RCC 7860 (cell line): ENCODE data around the gene NDRG4.
A peak's percentile ranks its signal among the peaks of the same experiment; 100 is the strongest.

Source experiments
- DNase-seq: peaks from one replicate; pipeline ENCODE4 v3.0.0-alpha.2; 2015; ENCODE audit warnings: low spot score
- FAIRE-seq: peaks from 2 replicates; lab custom pipeline; 2012; peaks lifted over from hg19 to GRCh38; lab: Jason Lieb, UNC

NDRG4 gene, protein sequence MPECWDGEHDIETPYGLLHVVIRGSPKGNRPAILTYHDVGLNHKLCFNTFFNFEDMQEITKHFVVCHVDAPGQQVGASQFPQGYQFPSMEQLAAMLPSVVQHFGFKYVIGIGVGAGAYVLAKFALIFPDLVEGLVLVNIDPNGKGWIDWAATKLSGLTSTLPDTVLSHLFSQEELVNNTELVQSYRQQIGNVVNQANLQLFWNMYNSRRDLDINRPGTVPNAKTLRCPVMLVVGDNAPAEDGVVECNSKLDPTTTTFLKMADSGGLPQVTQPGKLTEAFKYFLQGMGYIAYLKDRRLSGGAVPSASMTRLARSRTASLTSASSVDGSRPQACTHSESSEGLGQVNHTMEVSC

DNA sequence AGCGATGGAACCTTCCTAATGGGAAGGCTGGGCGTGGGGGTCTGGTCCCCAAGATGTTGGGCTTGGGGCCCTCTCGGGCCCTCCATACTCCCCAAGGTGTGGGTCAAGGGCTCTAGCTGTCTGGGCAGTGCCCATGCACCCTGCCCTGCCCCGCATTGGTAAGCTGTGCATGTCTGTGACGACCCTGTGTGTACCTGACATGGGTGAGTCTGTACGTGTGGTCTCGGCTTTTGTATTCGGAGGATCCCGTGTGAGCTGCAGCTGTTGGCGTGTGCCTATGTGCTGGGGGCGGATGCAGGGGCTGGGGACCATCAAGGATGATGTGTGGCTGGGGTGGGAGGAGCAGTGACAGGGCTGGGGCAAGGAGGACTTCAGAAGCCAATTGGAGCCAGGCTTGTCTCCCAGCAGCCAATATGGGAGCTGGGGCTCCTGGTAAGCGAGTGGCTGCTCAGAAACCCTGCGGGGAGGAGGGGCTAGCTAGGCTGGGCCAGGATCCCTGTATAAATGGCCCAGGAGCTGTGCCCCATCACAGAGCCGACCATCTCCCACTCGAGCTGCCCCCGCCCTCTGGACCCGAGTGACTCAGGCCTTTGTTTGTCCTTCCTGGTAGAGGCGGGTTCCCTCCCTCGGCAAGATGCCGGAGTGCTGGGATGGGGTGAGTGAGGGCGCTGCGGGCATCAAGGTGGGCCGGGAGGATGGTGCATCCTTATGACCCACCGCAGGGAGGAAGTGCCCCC, at the start of gene NDRG4:
TSS of gene NDRG4 (plus strand) at position 529 of the 737 bp plus-strand sequence. CDS start at position 635, 106 bp downstream.
- FAIRE-seq: no peak
- DNase-seq: peak; percentile 60

DNA sequence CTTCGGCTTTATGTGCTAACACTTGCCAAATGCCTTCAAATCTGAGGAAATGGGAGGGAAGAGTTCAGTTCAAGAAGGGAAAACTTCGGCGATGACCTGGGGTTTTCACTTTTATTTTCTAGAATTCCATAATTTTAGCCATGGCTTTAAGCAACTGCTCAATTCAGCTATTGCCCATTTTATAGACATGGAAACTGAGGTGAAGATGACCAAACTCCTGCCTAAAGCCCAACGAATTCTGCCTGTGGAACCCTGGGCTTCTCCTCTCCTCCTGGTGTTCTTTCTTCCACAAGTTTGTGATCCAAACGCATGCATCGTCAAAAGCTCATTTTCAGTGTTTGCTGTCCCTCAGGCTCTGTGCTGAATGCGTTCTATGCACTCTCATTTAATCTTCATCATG, 49.4 kb upstream of the NDRG4 start:
- DNase-seq (no peak), FAIRE-seq (no peak)

DNA sequence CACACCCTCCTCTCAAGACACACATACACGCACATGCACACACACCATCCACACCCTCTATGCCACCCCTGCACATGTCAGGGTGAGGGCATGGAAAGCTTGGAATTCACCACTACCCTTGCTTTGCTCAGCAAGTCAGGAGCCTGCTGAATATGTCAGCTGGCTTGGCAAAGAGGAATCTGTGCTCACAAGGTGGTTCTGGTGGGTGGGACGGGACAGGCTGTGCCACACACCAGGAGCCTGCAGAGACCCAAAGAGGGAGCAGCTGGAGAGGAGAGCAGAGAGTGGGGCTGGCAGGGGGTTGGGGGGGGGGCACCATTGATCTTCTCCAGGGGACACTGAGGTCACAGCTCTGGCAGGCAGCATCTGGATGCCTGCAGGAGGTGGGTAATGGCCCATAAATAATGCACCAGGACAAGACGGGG, 48.7 kb upstream of the NDRG4 start:
- DNase-seq: no peak
- FAIRE-seq: no peak

DNA sequence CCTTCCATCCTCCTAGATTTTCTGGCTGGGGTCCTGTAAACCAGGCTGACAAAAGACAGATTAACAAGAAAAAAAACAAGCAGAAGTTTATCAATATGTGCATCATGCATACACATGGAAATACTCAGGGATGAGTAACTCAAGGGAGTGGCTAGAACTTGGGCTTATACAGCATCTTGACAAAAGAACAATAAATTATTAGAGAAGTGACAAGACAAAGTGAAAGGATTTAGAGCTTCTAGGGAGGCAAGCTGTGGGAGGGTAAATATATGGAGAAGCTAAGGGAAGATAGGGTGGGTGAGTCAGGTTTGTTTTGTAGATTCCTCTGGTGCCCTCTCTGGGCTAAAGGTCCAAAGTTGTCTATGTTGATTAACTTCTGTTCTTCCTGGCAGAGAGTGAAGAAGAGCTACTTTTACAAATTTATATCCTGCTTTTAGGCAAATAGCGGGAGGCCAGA, 48.0 kb upstream of the NDRG4 start:
- DNase-seq: peak; percentile 54

DNA sequence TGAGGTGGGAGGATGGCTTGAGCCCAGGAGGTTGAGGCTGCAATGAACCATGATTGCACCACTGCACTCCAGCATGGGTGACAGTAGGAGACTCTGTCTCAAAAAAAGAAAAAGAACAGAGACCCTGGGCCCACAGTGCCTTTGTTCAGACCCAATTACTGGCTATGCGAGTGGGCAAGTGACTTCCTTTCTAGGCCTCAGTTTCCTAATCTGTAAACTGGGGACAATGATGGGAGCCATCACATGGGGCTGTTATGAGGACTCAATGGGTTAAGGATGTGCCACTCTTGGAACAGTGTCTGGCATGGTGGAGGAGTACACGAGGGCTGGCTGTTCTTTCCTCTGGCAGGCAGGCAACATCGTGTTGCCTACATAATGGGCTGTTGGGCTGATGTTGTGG, 47.3 kb upstream of the NDRG4 start:
- no peak for DNase-seq
- no peak for FAIRE-seq

More for the DNA sequence above, 48.0 kb upstream of the NDRG4 start:
- FAIRE-seq: no peak

DNA sequence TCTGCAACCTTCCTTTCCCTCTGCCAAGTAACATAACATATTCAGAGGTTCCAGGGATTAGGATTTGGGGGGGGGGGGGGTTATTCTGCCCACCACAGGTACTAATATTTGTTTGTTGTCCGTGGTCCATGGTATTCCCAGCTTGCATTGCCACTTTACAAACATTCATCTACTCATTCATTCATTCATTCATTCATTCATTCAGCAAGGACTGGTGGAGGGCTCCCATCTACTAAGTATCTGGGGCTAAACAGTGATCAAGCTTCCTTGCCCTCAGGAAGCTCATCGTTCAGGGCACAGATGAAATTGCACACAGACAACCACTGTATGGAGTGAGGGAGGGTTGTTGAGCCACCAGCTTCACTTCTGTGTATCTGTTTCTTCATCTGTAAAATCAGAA, 45.8 kb upstream of the NDRG4 start:
- FAIRE-seq: no peak

DNA sequence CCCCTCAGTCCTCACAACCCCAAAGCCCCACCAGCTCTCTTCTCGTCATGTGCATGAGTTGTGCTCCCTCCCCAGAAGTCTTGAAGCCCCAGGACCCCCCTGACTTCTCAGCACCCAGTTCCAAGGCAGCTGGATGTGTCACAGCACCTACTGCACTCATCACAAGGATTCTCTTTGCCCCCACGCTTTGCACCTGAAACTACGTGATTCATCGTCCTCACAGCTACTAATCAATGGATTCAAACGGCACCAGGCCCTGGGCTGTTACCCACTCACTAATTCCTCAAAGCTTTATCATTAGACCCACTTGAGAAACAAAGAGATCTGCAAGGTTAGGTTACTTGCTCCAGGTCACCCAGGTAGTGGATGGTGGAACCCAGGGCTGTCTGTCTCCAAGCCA, 45.1 kb upstream of the NDRG4 start:
- FAIRE-seq: no peak
- no peak for DNase-seq

More for the DNA sequence above, 45.8 kb upstream of the NDRG4 start:
- DNase-seq: no peak

DNA sequence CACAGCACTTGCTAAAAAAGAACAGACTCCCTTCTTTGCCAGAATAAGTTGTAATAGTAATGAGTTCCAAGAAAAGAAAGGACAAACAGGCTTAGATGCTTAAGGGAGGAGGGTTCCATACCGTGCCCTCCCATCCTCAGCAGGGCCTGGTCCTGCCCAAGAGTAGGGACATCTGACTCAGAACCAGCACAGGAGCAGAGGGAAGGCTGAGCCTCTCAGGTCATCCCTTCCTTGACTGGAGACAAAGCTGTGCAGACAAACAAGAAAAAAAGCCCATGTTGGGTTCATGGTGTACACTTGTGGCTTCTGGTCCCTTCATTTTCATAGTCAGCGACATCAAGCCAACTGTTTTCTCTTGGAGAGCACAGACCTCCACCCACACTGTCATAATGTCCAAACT, 44.2 kb upstream of the NDRG4 start:
- FAIRE-seq (no peak), DNase-seq (no peak)

DNA sequence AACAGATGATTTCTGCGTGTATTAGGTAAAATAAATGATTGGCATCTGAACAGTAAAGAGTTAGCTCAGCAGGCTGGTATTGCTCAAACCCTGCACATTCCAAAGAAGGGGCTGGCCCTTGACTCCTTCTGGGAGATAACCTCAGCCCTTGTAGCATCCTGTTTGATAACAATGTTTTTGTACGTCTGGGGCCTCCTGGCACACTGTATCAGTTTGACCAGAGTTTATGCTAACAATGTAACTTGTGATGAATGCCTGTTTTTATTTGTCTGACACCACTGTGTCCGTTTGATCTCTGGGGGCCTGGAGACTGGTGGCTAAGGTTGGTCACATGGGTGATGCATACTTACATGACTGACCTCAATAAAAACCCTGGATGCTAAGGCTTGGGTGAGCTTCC, 43.8 kb upstream of the NDRG4 start:
- no peak for FAIRE-seq
- no peak for DNase-seq

DNA sequence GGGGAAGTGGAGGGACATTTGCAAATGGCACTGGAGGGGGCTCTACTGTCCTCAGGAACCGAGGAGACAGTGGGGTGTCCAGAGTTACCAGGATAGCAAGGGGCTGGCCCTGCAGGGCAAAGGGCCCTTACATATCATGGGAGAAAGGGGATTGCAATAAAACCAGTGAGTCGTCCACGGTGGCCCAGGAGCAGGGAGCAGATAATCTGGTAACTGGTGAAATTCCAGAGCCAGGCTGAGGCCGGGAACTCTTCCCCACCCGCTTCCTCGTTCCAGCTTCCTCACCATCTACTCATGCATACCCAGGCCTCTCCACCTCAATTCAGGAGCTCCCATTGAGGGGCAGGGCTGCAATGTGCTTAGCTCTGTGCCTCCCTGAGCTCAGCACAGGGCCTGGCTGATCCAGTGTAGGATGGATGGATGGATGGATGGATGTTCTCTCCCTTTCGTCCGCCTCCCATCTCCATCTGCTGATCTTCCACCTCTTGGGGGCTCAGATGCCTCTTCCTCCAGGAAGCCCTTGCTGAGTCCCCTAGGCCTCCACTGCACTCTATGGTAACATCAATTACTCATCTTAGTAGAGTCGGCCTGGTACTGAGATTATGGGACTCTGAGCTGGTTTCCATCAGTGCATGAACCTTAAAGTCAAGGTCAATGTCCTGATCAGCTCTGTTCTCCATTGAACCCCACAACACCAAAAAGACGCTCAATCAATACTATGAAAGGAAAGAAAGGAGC, 41.2 kb upstream of the NDRG4 start:
- DNase-seq: peak; percentile 37
- FAIRE-seq: no peak

DNA sequence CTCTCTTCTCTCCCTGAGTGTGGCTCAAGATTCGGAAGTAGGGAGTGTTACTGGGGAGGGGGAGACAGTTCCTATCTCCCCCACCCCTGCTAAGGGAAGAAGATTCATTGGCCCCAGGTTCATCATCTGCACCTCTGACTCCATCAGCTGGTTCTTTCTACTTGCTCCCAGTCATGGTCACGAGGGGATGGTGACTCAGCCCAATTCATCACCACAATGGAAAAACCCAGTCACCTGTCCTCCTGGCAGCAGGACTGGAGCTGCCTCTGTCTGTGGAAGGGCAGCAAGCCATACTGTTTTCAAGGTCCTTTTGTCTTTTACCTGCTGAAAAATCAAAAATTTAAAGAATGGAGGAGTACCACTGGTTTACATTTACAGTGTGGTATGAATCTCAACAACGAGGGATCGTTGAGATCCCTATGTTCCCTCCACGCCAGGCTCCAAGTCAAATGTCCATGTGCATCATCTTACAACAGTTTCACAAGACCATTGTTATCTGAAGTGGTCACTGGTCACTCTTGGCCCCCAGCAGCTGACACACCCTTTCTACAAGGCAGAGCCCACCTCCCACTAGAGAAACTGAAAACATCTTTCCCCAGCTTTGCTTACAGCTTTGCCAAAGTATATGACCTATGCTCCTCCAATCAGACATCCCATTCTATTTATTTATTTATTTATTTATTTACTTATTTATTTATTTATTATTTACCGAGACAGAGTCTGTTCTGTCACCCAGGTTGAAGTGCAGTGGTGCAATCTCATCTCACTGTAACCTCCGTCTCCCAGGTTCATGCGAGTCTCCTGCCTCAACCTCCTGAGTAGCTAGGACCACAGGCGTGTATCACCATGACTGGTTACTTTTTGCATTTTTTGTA, 40.4 kb upstream of the NDRG4 start:
- DNase-seq: peak; percentile 73
- FAIRE-seq: peak; percentile 79

DNA sequence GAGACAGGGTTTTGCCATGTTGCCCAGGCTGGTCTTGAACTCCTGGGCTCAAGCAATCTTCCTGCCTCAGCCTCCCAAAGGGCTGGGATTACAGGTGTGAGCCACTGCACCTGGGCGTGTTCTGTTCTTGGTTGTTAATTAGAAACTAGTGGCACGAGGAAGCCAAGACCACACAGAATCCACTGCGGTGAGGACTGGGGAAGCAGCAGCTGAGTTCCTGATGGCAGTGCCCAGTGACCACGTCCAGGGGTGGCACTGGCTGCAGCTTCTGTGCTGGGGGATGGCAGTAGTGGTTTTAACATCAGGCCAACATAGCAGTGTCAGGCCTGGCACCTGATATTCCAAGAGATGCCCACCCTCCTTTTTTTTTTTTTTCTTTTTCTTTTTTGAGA, 39.7 kb upstream of the NDRG4 start:
- FAIRE-seq: no peak
- no peak for DNase-seq

DNA sequence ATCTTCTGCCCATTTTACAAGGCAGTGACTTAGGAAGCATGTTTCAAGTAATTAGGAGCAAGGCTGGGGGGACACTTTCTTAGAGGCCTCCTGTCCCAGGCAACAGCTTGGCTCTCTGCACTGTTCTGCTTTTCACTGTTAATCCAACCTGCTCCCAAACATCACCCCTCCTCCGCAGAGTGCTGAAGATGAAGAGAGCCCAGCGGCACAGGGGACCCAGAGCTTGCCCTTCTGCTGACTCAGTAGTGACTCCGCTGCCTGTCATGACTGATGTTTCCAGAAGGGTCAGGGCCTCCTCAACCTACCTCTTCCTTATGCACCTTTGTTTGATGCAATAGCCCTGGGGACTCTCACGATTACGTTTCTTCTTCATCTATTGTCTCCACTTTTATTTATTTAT, 38.9 kb upstream of the NDRG4 start:
- FAIRE-seq: no peak
- DNase-seq: peak; percentile 61

DNA sequence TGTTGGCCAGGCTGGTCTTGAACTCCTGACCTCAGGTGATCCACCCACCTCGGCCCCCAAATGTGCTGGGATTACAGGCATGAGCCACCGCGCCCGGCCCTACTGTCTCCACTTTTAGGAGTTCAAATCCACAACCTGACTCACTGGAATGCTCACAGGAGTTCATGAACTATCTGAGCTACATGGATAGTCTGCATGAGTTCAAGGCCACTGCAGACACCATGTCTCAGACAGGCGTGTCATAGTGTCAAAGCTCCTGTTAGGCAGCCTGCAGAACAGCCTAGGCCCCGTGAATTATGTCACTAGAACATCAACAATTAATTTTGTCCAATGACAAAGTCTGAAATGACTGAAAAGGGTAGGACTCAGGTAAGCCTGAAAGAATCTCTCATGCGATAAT, 38.3 kb upstream of the NDRG4 start:
- DNase-seq (no peak), FAIRE-seq (no peak)

DNA sequence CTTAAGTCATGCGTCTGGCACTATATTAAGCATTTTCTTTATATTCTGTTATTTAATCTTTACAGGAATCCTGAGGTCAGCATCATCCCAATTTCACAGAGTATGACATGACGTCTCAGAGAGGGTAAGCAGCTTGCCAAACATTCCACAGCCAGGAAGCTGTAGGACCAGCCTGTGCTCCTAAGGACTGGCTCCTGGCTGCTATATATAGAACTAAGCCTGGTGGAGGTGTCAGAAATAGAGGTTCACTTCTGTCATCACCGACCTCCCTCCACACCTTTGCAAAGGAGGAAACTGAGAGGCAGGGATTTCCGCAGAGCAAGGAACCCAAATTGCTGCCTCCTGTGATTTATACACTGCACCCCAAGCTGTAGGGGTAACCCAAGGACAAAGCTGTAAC, 37.9 kb upstream of the NDRG4 start:
- no peak for DNase-seq
- no peak for FAIRE-seq

DNA sequence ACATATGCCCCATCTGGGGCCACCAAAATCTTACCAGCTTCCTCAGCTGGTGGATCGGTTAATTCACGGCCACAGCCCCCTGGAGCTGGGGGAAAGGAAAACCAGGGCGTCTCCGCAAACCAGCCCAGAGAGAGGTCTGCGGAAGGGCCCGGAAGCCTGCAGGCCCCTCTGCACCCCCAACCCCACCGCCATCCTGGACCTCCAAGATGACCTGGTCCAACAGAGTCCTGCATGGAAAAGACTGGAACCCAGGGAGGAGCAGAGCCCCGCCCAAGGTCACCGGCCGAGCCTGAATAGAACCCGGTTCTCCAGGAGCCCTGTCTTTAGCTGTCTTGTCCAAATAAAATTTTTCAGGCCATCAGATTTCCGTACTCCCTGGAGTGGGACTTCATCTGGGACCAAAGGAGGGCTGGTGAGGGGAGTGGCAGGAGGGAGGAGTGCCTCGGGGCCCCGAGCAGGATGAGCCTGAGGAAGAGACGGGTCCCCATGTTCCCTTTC, 37.4 kb upstream of the NDRG4 start:
- FAIRE-seq: no peak

DNA sequence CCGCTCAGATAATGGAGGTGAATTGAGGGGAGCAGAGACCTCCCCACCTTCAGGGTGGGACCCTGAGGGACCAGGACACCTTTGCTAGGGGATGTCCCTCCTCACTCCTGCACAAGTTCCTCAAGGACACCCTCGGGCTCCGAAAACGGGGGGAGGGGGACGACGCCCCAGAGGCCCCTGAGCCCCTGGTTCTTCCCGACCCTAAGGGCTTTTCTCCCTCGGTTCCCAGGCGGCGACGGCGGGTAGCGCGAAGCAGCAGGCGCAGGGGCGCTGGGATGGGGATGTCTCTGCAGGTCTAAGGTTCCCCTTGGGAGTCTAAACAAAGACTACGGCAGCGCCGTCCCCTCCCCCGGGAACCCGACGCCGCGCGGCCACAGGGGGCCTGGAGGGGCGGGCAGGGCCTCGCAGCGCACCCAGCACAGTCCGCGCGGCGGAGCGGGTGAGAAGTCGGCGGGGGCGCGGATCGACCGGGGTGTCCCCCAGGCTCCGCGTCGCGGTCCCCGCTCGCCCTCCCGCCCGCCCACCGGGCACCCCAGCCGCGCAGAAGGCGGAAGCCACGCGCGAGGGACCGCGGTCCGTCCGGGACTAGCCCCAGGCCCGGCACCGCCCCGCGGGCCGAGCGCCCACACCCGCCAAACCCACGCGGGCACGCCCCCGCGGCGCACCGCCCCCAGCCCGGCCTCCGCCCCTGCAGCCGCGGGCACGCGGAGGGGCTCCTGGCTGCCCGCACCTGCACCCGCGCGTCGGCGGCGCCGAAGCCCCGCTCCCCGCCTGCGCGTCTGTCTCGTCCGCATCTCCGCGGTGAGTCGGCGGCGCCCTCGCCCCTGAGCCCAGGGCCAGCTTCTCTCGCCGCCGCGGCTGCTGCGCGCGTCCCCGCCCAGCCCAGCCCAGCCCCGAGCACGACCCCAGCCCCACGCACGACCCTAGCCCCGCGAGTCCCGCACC, 36.7 kb upstream of the NDRG4 start:
- no peak for FAIRE-seq
- no peak for DNase-seq

More for the DNA sequence above, 37.4 kb upstream of the NDRG4 start:
- DNase-seq: no peak

DNA sequence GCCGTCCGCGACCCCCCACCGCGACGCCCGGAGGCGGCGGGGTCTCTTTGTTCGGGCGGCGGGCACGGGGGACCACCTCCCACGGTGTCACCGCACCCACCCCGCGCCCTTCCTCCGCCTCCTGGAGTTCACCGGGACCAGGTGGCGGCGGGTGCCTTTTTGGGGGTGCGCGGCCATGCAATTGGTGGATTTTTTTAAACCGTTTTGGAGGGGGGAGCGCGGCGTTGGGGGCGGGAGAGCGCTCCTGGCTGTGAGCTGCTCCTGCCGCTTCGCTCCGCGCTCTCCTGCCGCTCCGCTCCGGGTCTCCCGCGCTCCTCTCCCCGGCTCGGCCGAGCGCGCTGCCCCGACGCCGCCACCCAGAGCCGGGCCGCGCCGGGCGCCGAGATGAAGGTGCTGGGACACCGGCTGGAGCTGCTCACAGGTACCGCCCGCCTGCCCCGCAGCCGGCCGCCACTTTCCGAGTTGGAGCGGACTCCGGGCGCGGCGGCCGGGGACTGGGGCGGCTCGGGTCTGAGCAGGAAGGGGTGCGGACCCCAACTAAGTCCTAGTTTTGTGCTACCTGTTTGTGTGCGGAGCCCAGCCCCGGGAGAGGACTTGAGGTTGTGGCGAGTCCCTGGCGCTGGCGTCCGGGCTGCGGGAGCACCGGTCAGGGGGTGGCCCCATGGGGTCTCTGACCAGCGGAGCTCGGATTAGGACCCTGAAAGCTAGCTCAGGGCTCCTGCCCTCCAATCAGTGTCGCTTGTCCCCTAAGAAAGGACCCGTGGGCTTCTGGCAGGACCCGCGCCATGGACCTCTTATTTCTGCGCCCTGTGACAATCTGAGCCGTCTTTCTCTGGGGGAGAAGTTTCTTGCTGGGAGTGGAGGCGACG, 35.7 kb upstream of the NDRG4 start:
- FAIRE-seq (no peak), DNase-seq (no peak)
